Neuronal stem cell (in vitro differentiated cells): ENCODE results near the gene DDX39A.

Experiments used
- DNase-seq: peaks from one replicate; pipeline ENCODE4 v3.0.0-alpha.2; 2013; ENCODE audit warnings: low spot score
- H2AFZ ChIP-seq: one replicate; pipeline ENCODE4 v1.6.1; 2013; ENCODE audit warnings: mild to moderate bottlenecking, low read length, inconsistent platforms
- H2AK5ac ChIP-seq: 2 replicates; pipeline ENCODE4 v1.6.1; 2013; ENCODE audit warnings: low read depth, mild to moderate bottlenecking, inconsistent platforms, low read length, moderate library complexity, mixed read lengths
- H2BK120ac ChIP-seq: 2 replicates; pipeline ENCODE4 v1.6.1; 2013; ENCODE audit warnings: low read depth, mild to moderate bottlenecking, inconsistent platforms, low read length, moderate library complexity, mixed read lengths
- H2BK12ac ChIP-seq: one replicate; pipeline ENCODE4 v1.6.1; 2013; ENCODE audit warnings: low read length, inconsistent platforms
- H2BK15ac ChIP-seq: 2 replicates; pipeline ENCODE4 v1.6.1; 2013; ENCODE audit warnings: mild to moderate bottlenecking, low read length, inconsistent platforms, mixed read lengths
- H2BK5ac ChIP-seq: one replicate; pipeline ENCODE4 v1.6.1; 2013; ENCODE audit warnings: inconsistent platforms, mild to moderate bottlenecking, low read length, moderate library complexity
- H3K14ac ChIP-seq: one replicate; pipeline ENCODE4 v1.6.1; 2013; ENCODE audit warnings: low read length, inconsistent platforms
- H3K18ac ChIP-seq: 2 replicates; pipeline ENCODE4 v1.6.1; 2013; ENCODE audit warnings: low read length, inconsistent platforms
- H3K23ac ChIP-seq: 2 replicates; pipeline ENCODE4 v1.6.1; 2013; ENCODE audit warnings: low read depth, mild to moderate bottlenecking, mixed read lengths, low read length, inconsistent platforms; ENCODE audit not compliant: poor library complexity
- H3K27ac ChIP-seq: replicated peaks from 3 replicates; pipeline ENCODE4 v1.5.1; 2013; ENCODE audit warnings: low read length, inconsistent platforms
- H3K27me3 ChIP-seq, 3 experiments: 2 replicates each; pipeline ENCODE4 v1.6.1; 2013; ENCODE audit warnings: low read length in 3 of 3, mild to moderate bottlenecking in 2 of 3, inconsistent platforms in 1 of 3, low read depth in 1 of 3, mixed read lengths in 1 of 3, moderate library complexity in 1 of 3; ENCODE audit not compliant: control insufficient read depth in 3 of 3, insufficient read depth in 3 of 3
- H3K36me3 ChIP-seq, 2 donors: replicated peaks in 1 of 2; 2 replicates each; pipeline ENCODE4 v1.6.1; 2013; ENCODE audit warnings: low read length in 2 of 2; ENCODE audit not compliant: control insufficient read depth in 2 of 2, insufficient read depth in 2 of 2
- H3K4ac ChIP-seq: 2 replicates; pipeline ENCODE4 v1.6.1; 2013; ENCODE audit warnings: inconsistent platforms, mild to moderate bottlenecking, low read length, moderate library complexity
- H3K4me1 ChIP-seq, 2 donors: 1 replicate in 1 of 2; 2 replicates in 1 of 2; pipeline ENCODE4 v1.6.1; 2013; ENCODE audit warnings: low read length in 2 of 2, low read depth in 1 of 2; ENCODE audit not compliant: control insufficient read depth in 2 of 2, insufficient read depth in 1 of 2
- H3K4me2 ChIP-seq: one replicate; pipeline ENCODE4 v1.6.1; 2013; ENCODE audit warnings: mild to moderate bottlenecking, low read length, inconsistent platforms; ENCODE audit not compliant: insufficient read depth, poor library complexity, severe bottlenecking
- H3K4me3 ChIP-seq, 2 donors: 2 replicates each; pipeline ENCODE4 v1.5.1; 2013; ENCODE audit warnings: low read length in 2 of 2, mild to moderate bottlenecking in 2 of 2, inconsistent platforms in 1 of 2, moderate library complexity in 1 of 2
- H3K79me1 ChIP-seq: one replicate; pipeline ENCODE4 v1.6.1; 2013; ENCODE audit warnings: low read depth, mild to moderate bottlenecking, inconsistent platforms, low read length, moderate library complexity
- H3K9ac ChIP-seq: one replicate; pipeline ENCODE4 v1.6.1; 2013; ENCODE audit warnings: mild to moderate bottlenecking, low read depth, low read length, inconsistent platforms; ENCODE audit not compliant: poor library complexity
- H3K9me3 ChIP-seq, 2 donors: replicated peaks in 1 of 2; 2 replicates each; pipeline versions ENCODE3 to v1.6.1; 2013; ENCODE audit warnings: low read length in 2 of 2, mild to moderate bottlenecking in 2 of 2, inconsistent platforms in 1 of 2, low read depth in 1 of 2, mixed read lengths in 1 of 2, moderate library complexity in 1 of 2; ENCODE audit not compliant: control insufficient read depth in 2 of 2, insufficient read depth in 1 of 2
- H4K8ac ChIP-seq: one replicate; pipeline ENCODE4 v1.6.1; 2013; ENCODE audit warnings: low read depth, mild to moderate bottlenecking, inconsistent platforms, low read length, moderate library complexity
- H4K91ac ChIP-seq: one replicate; pipeline ENCODE4 v1.6.1; 2013; ENCODE audit warnings: low read length, low read depth, mild to moderate bottlenecking, inconsistent platforms; ENCODE audit not compliant: poor library complexity
- WGBS, 2 donors: extraction: QIAGEN DNeasy Blood & Tissue Kit; methylation state at CpG; one replicate each; pipeline ENCODE4 v1.1.7; 2013; ENCODE audit warnings: missing lambda C conversion rate in 2 of 2, mixed read lengths in 1 of 2; ENCODE audit not compliant: insufficient read length in 2 of 2, insufficient replicate concordance in 1 of 2; ENCODE audit errors: extremely low coverage in 2 of 2; 5-methylcytosine and 5-hydroxymethylcytosine counted together

DDX39A gene

GRCh38 chr19:14391156-14391821 lies 27.9 kb downstream of the DDX39A start:
- whole genome bisulfite sequencing, 2 donors: no CpG with 5 or more reads among the region's 10 CpGs
- no peak overlapping the region for H3K4me3 ChIP-seq
- no peak overlapping the region for H2AFZ ChIP-seq

GRCh38 chr19:14390548-14390947 lies 28.6 kb downstream of the DDX39A start:
- no peak overlapping the region for H4K8ac ChIP-seq
- no peak overlapping the region for H3K23ac ChIP-seq
- no peak overlapping the region for H3K27ac ChIP-seq
- no peaks in the 10 kb centered on the region for H3K36me3 ChIP-seq
- H3K4me2 ChIP-seq: no peak overlapping the region
- no CpG with 5 or more reads among the region's 5 CpGs for WGBS, 2 donors
- H2AK5ac ChIP-seq: no peak overlapping the region
- no peak overlapping the region for H3K14ac ChIP-seq
- H2AFZ ChIP-seq: no peak overlapping the region
- no peak overlapping the region for H2BK5ac ChIP-seq
- H3K9me3 ChIP-seq: no peaks in the 10 kb centered on the region
- H3K27me3 ChIP-seq: peaks cover 0 to 4% (median 0%) of the 10 kb centered on the region in 3 experiments
- H2BK120ac ChIP-seq: no peak overlapping the region
- H3K4me3 ChIP-seq: no peak overlapping the region
- no peak overlapping the region for H4K91ac ChIP-seq
- DNase-seq: no peak
- H2BK12ac ChIP-seq: no peak overlapping the region
- H2BK15ac ChIP-seq: no peak overlapping the region
- H3K9ac ChIP-seq: no peak overlapping the region
- no peak overlapping the region for H3K4ac ChIP-seq
- no peaks in the 10 kb centered on the region for H3K79me1 ChIP-seq
- peaks cover 0 to 3% of the 10 kb centered on the region in 2 donors for H3K4me1 ChIP-seq
- H3K18ac ChIP-seq: no peak overlapping the region

More at GRCh38 chr19:14391156-14391821, 27.9 kb downstream of the DDX39A start:
- no peak overlapping the region for H3K14ac ChIP-seq
- H2BK15ac ChIP-seq: no peak overlapping the region
- H3K79me1 ChIP-seq: no peaks in the 10 kb centered on the region
- no peak overlapping the region for H3K23ac ChIP-seq
- H4K91ac ChIP-seq: no peak overlapping the region
- no peaks in the 10 kb centered on the region for H3K36me3 ChIP-seq
- H3K4me2 ChIP-seq: no peak overlapping the region
- no peak for DNase-seq
- peaks cover 0 to 4% (median 0%) of the 10 kb centered on the region in 3 experiments for H3K27me3 ChIP-seq
- H2BK120ac ChIP-seq: no peak overlapping the region
- no peak overlapping the region for H3K4ac ChIP-seq
- no peak overlapping the region for H2BK12ac ChIP-seq
- no peaks in the 10 kb centered on the region for H3K9me3 ChIP-seq
- no peak overlapping the region for H3K27ac ChIP-seq
- no peak overlapping the region for H2BK5ac ChIP-seq
- H4K8ac ChIP-seq: no peak overlapping the region
- H3K4me1 ChIP-seq: peaks cover 0 to 3% of the 10 kb centered on the region in 2 donors
- no peak overlapping the region for H3K18ac ChIP-seq
- no peak overlapping the region for H3K9ac ChIP-seq
- peak overlapping the region; percentile 40 for H2AK5ac ChIP-seq

GRCh38 chr19:14385492-14385891 lies 33.6 kb downstream of the DDX39A start:
- no peaks in the 10 kb centered on the region for H3K79me1 ChIP-seq
- peak overlapping the region; percentile 38 for H3K18ac ChIP-seq
- no peak overlapping the region for H3K4ac ChIP-seq
- no CpG with 5 or more reads among the region's 11 CpGs for WGBS, 2 donors
- no peak overlapping the region for H3K27ac ChIP-seq
- no peaks in the 10 kb centered on the region for H3K36me3 ChIP-seq
- H2BK5ac ChIP-seq: no peak overlapping the region
- H2BK15ac ChIP-seq: no peak overlapping the region
- H3K14ac ChIP-seq: no peak overlapping the region
- peaks cover 8 to 11% of the 10 kb centered on the region in 2 donors for H3K4me1 ChIP-seq
- no peak overlapping the region for H3K9ac ChIP-seq
- peaks cover 0 to 15% (median 0%) of the 10 kb centered on the region in 3 experiments for H3K27me3 ChIP-seq
- H3K23ac ChIP-seq: no peak overlapping the region
- H3K4me2 ChIP-seq: no peak overlapping the region
- no peak for DNase-seq
- H2AFZ ChIP-seq: no peak overlapping the region
- H2BK12ac ChIP-seq: no peak overlapping the region
- peak overlapping the region; percentile 96 for H2AK5ac ChIP-seq
- no peaks in the 10 kb centered on the region for H3K9me3 ChIP-seq
- no peak overlapping the region for H2BK120ac ChIP-seq
- H3K4me3 ChIP-seq: no peak overlapping the region
- H4K91ac ChIP-seq: no peak overlapping the region
- no peak overlapping the region for H4K8ac ChIP-seq

GRCh38 chr19:14383661-14384555 lies 35.2 kb downstream of the DDX39A start:
- H3K36me3 ChIP-seq: no peaks in the 10 kb centered on the region
- no peak overlapping the region for H3K9ac ChIP-seq
- no peak overlapping the region for H3K4me3 ChIP-seq
- peaks cover 10 to 15% of the 10 kb centered on the region in 2 donors for H3K4me1 ChIP-seq
- H2AFZ ChIP-seq: no peak overlapping the region
- no peak overlapping the region for H2BK5ac ChIP-seq
- no peak overlapping the region for H4K91ac ChIP-seq
- peaks cover 0 to 17% (median 0%) of the 10 kb centered on the region in 3 experiments for H3K27me3 ChIP-seq
- no peak overlapping the region for H3K27ac ChIP-seq
- H3K4ac ChIP-seq: no peak overlapping the region
- no peak overlapping the region for H3K23ac ChIP-seq
- no peaks in the 10 kb centered on the region for H3K9me3 ChIP-seq
- no peak overlapping the region for H3K4me2 ChIP-seq
- no peaks in the 10 kb centered on the region for H3K79me1 ChIP-seq
- H2BK12ac ChIP-seq: no peak overlapping the region
- no CpG with 5 or more reads among the region's 10 CpGs for WGBS, 2 donors
- no peak overlapping the region for H2BK120ac ChIP-seq
- H2BK15ac ChIP-seq: no peak overlapping the region
- no peak for DNase-seq
- no peak overlapping the region for H2AK5ac ChIP-seq
- H3K14ac ChIP-seq: no peak overlapping the region
- H4K8ac ChIP-seq: no peak overlapping the region
- H3K18ac ChIP-seq: no peak overlapping the region
